IMR-90 (cell line): Measurements from ENCODE around the gene KRT78. TPM values are rescaled to one million over a fixed set of nuclear protein-coding genes. Genes with fewer than 3 reads are reported as not detected.

Experiments used
- ATAC-seq: fragments of 200-7000 bp; cut with Tn5 transposase; 2 replicates; pipeline ENCODE4 v1.9.1; 2020; ENCODE audit warnings: low read depth, mild to moderate bottlenecking, moderate library complexity
- BruUV-seq: library from RNA; stranded (reverse); fragments of 400-500 nt; replicated peaks from 2 replicates; lab custom pipeline; 2021; lab: Mats Ljungman, UMichigan
- CTCF ChIA-PET: fragments of 300-600 bp; formaldehyde crosslinking; extraction: SDS; loops from one replicate; lab custom pipeline; 2021; ENCODE audit warnings: antibody characterized with exemption; lab: Yijun Ruan, JAX
- POLR2A ChIA-PET: fragments of 300-600 bp; sonication (Branson Sonifier 250); formaldehyde crosslinking; loops from one replicate; lab custom pipeline; 2022; ENCODE audit warnings: antibody characterized with exemption; ENCODE audit not compliant: unreplicated experiment; lab: Charles Lee
- DNase-seq: peaks from one replicate; pipeline ENCODE4 v3.0.0; 2013
- H2AFZ ChIP-seq: replicated peaks from 2 replicates; pipeline ENCODE3; 2013; ENCODE audit warnings: low read length, mild to moderate bottlenecking; ENCODE audit not compliant: poor library complexity
- H2AK5ac ChIP-seq: 2 replicates; pipeline ENCODE4 v1.6.1; 2013; ENCODE audit warnings: low read depth, low read length, inconsistent platforms
- H2AK9ac ChIP-seq: replicated peaks from 2 replicates; pipeline ENCODE3; 2013; ENCODE audit warnings: mild to moderate bottlenecking, low read depth, low read length, moderate library complexity; ENCODE audit not compliant: poor library complexity
- H2BK120ac ChIP-seq: 2 replicates; pipeline ENCODE4 v1.6.1; 2013; ENCODE audit warnings: low read depth, low read length, inconsistent platforms
- H2BK15ac ChIP-seq: 3 replicates; pipeline ENCODE4 v1.6.1; 2013; ENCODE audit warnings: low read depth, low read length, inconsistent platforms
- H2BK20ac ChIP-seq: 2 replicates; pipeline ENCODE4 v1.6.1; 2013; ENCODE audit warnings: low read depth, mild to moderate bottlenecking, inconsistent platforms, low read length, moderate library complexity
- H2BK5ac ChIP-seq: 2 replicates; pipeline ENCODE4 v1.6.1; 2013; ENCODE audit warnings: mild to moderate bottlenecking, low read depth, low read length, inconsistent platforms; ENCODE audit not compliant: poor library complexity, severe bottlenecking
- H3K14ac ChIP-seq: replicated peaks from 2 replicates; pipeline ENCODE4 v1.6.1; 2013; ENCODE audit warnings: low read depth, low read length, inconsistent platforms
- H3K18ac ChIP-seq: 2 replicates; pipeline ENCODE4 v1.6.1; 2013; ENCODE audit warnings: low read depth, low read length, control low read depth
- H3K23ac ChIP-seq: 2 replicates; pipeline ENCODE4 v1.6.1; 2013; ENCODE audit warnings: low read depth, low read length, inconsistent platforms
- H3K27ac ChIP-seq: 2 replicates; pipeline ENCODE4 v1.5.1; 2013; ENCODE audit warnings: mild to moderate bottlenecking, control low read depth, low read length; ENCODE audit not compliant: insufficient read depth
- H3K27me3 ChIP-seq: 2 replicates; pipeline ENCODE4 v1.6.1; 2013; ENCODE audit warnings: low read length; ENCODE audit not compliant: control insufficient read depth, insufficient read depth
- H3K36me3 ChIP-seq: 2 replicates; pipeline ENCODE4 v1.6.1; 2013; ENCODE audit warnings: low read length, mixed read lengths; ENCODE audit not compliant: control insufficient read depth, insufficient read depth
- H3K4ac ChIP-seq: 2 replicates; pipeline ENCODE4 v1.6.1; 2013; ENCODE audit warnings: low read depth, low read length, inconsistent platforms
- H3K4me1 ChIP-seq: 2 replicates; pipeline ENCODE4 v1.6.1; 2013; ENCODE audit warnings: low read length, mixed read lengths; ENCODE audit not compliant: control insufficient read depth, insufficient read depth
- H3K4me2 ChIP-seq: 2 replicates; pipeline ENCODE4 v1.6.1; 2013; ENCODE audit warnings: low read depth, mild to moderate bottlenecking, control low read depth, low read length, moderate library complexity
- H3K4me3 ChIP-seq: 2 replicates; pipeline ENCODE4 v1.5.1; 2013; ENCODE audit warnings: low read depth, mild to moderate bottlenecking, control low read depth, low read length, moderate library complexity; ENCODE audit not compliant: insufficient read depth
- H3K56ac ChIP-seq: 2 replicates; pipeline ENCODE4 v1.6.1; 2013; ENCODE audit warnings: low read length, inconsistent platforms; ENCODE audit not compliant: insufficient read depth; ENCODE audit errors: extremely low read depth
- H3K79me1 ChIP-seq, 2 experiments: 2 replicates each; pipeline ENCODE4 v1.6.1; 2013; ENCODE audit warnings: low read length in 2 of 2, inconsistent platforms in 1 of 2, low read depth in 1 of 2
- H3K9ac ChIP-seq: 2 replicates; pipeline ENCODE4 v1.6.1; 2013; ENCODE audit warnings: low read depth, low read length, control low read depth
- H3K9me1 ChIP-seq: 2 replicates; pipeline ENCODE4 v1.6.1; 2013; ENCODE audit warnings: low read length, inconsistent platforms; ENCODE audit not compliant: insufficient read depth
- H3K9me3 ChIP-seq: 2 replicates; pipeline ENCODE4 v1.6.1; 2013; ENCODE audit warnings: low read length; ENCODE audit not compliant: control insufficient read depth, insufficient read depth
- H4K20me1 ChIP-seq: 2 replicates; pipeline ENCODE4 v1.6.1; 2013; ENCODE audit warnings: low read length, inconsistent platforms; ENCODE audit not compliant: insufficient read depth
- H4K5ac ChIP-seq: 2 replicates; pipeline ENCODE4 v1.6.1; 2013; ENCODE audit warnings: mild to moderate bottlenecking, low read depth, low read length, control low read depth
- H4K8ac ChIP-seq, 2 experiments: 2 replicates each; pipeline ENCODE4 v1.6.1; 2013; ENCODE audit warnings: low read depth in 2 of 2, low read length in 2 of 2, control low read depth in 1 of 2, inconsistent platforms in 1 of 2
- H4K91ac ChIP-seq: 2 replicates; pipeline ENCODE4 v1.6.1; 2013; ENCODE audit warnings: low read depth, low read length, inconsistent platforms; ENCODE audit not compliant: insufficient read depth
- BHLHE40 ChIP-seq: fragments of 150-350 bp; IDR thresholded peaks from 2 replicates; pipeline ENCODE4 v1.6.1; 2016; ENCODE audit warnings: mild to moderate bottlenecking, low read depth, low read length
- CEBPB ChIP-seq: IDR thresholded peaks from 2 replicates; pipeline ENCODE4 v1.6.1; 2012; ENCODE audit warnings: low read depth, low read length, improper control_type of control experiment
- CHD1 ChIP-seq: IDR thresholded peaks from 2 replicates; pipeline ENCODE4 v1.6.1; 2012; ENCODE audit warnings: low read depth, low read length, improper control_type of control experiment
- FOS ChIP-seq: fragments of 150-350 bp; IDR thresholded peaks from 2 replicates; pipeline ENCODE4 v1.6.1; 2016; ENCODE audit warnings: low read depth, low read length
- MAFK ChIP-seq: IDR thresholded peaks from 2 replicates; pipeline ENCODE4 v1.6.1; 2012; ENCODE audit warnings: low read depth, low read length, improper control_type of control experiment
- RAD21 ChIP-seq: IDR thresholded peaks from 2 replicates; pipeline ENCODE4 v1.6.1; 2012; ENCODE audit warnings: low read length, improper control_type of control experiment
- RFX5 ChIP-seq: IDR thresholded peaks from 2 replicates; pipeline ENCODE4 v1.8.0; 2012; ENCODE audit warnings: low read depth, mild to moderate bottlenecking, low read length, moderate library complexity
- SMC3 ChIP-seq: fragments of 150-350 bp; IDR thresholded peaks from 2 replicates; pipeline ENCODE4 v1.6.1; 2016; ENCODE audit warnings: low read depth, mild to moderate bottlenecking, antibody characterized with exemption, low read length, moderate library complexity
- WGBS, 2 experiments: methylation state at CpG; one replicate each; pipeline versions ENCODE4 v1.1.5 to v1.1.7; 2013; ENCODE audit warnings: missing lambda C conversion rate in 2 of 2; ENCODE audit not compliant: insufficient read length in 1 of 2; ENCODE audit errors: extremely low coverage in 2 of 2; 5-methylcytosine and 5-hydroxymethylcytosine counted together
- dilution Hi-C: fragments of 300-500 bp; cut with HindIII; formaldehyde crosslinking; loops from one replicate; pipeline ENCODE4 v1.14.3; 2018; ENCODE audit warnings: low sequenced_read_pairs; ENCODE audit not compliant: unreplicated experiment
- in situ Hi-C: fragments of 300-500 bp; cut with MboI; formaldehyde crosslinking; loops from 3 replicates; pipeline ENCODE4 v1.14.3; 2019; ENCODE audit warnings: low sequenced_read_pairs, inconsistent platforms, mixed read lengths
- intact Hi-C: fragments of 100-400 bp; cut with micrococcal nuclease; formaldehyde crosslinking; loops from 2 replicates; pipeline ENCODE4 v1.10.0; 2022
- polyA plus RNA-seq, 3 experiments: library from polyadenylated mRNA; depleted of rRNA; stranded (reverse); fragments of >200 nt; gene quantifications; 2 replicates each; pipeline ENCODE4 v1.2.3, GENCODE V29; 2012; ENCODE audit warnings: low replicate concordance in 1 of 3
- total RNA-seq: library from RNA; depleted of rRNA; stranded (reverse); fragments of >200 nt; gene quantifications from 2 replicates; pipeline ENCODE4 v1.2.3, GENCODE V29; 2012
- TF ChIP-seq, protein P1 (sequence below): fragments of 150-350 bp; IDR thresholded peaks from 2 replicates; pipeline ENCODE4 v1.6.1; 2016; ENCODE audit warnings: low read depth, mild to moderate bottlenecking, low read length, moderate library complexity, borderline replicate concordance
- TF ChIP-seq, protein P2 (sequence below): conservative IDR thresholded peaks from 2 replicates; pipeline ENCODE4 v1.5.1; 2012; ENCODE audit warnings: mild to moderate bottlenecking, low read depth, low read length, improper control_type of control experiment

Gene KRT78
- total and polyA plus RNA-seq, 2 of the 4 experiments (the other 2 are of a cell fraction), result not detected

- H2BK20ac ChIP-seq, result no peak overlapping the region; the same call in 1 of the 2 replicates
- H3K9me1 ChIP-seq, result no peaks in the 10 kb centered on the region; the same call in 1 of the 2 replicates
- H2AK9ac ChIP-seq, result no peak overlapping the region
- H3K4me1 ChIP-seq, result 0 out of 2 replicates have a peak, but pooled peaks cover 2% of the 10 kb centered on the region
- H3K4me3 ChIP-seq, result no peak overlapping the region
- DNase-seq, result no peak
- H2AK5ac ChIP-seq, result no peak overlapping the region
- no peak overlapping the region for H3K4me2 ChIP-seq
- no peak overlapping the region for H3K9ac ChIP-seq
- ChIA-PET CTCF (no interaction called here), POLR2A (no interaction called here)
- H3K79me1 ChIP-seq, result no peaks in the 10 kb centered on the region
- H3K27me3 ChIP-seq, result peaks cover 9% of the 10 kb centered on the region
- no peak overlapping the region for H3K14ac ChIP-seq
- intact Hi-C loops, result no loop called here
- BruUV-seq, result no TSS peak
- no peaks in the 10 kb centered on the region for H3K36me3 ChIP-seq
- H3K56ac ChIP-seq, result no peak overlapping the region
- no peak overlapping the region for H4K5ac ChIP-seq
- dilution Hi-C loops, result no loop called here
- no peak for TF ChIP-seq FOS
- TF ChIP-seq, protein P1, sequence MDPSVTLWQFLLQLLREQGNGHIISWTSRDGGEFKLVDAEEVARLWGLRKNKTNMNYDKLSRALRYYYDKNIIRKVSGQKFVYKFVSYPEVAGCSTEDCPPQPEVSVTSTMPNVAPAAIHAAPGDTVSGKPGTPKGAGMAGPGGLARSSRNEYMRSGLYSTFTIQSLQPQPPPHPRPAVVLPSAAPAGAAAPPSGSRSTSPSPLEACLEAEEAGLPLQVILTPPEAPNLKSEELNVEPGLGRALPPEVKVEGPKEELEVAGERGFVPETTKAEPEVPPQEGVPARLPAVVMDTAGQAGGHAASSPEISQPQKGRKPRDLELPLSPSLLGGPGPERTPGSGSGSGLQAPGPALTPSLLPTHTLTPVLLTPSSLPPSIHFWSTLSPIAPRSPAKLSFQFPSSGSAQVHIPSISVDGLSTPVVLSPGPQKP, result no peak
- no peak for TF ChIP-seq BHLHE40
- no peak for TF ChIP-seq MAFK
- TF ChIP-seq SMC3, result no peak
- TF ChIP-seq CHD1, result no peak
- TF ChIP-seq RAD21, result no peak
- TF ChIP-seq, protein P2, sequence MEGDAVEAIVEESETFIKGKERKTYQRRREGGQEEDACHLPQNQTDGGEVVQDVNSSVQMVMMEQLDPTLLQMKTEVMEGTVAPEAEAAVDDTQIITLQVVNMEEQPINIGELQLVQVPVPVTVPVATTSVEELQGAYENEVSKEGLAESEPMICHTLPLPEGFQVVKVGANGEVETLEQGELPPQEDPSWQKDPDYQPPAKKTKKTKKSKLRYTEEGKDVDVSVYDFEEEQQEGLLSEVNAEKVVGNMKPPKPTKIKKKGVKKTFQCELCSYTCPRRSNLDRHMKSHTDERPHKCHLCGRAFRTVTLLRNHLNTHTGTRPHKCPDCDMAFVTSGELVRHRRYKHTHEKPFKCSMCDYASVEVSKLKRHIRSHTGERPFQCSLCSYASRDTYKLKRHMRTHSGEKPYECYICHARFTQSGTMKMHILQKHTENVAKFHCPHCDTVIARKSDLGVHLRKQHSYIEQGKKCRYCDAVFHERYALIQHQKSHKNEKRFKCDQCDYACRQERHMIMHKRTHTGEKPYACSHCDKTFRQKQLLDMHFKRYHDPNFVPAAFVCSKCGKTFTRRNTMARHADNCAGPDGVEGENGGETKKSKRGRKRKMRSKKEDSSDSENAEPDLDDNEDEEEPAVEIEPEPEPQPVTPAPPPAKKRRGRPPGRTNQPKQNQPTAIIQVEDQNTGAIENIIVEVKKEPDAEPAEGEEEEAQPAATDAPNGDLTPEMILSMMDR, result no peak
- TF ChIP-seq RFX5, result no peak
- no peak for TF ChIP-seq CEBPB
- no peak for ATAC-seq
- in situ Hi-C loops, result no loop called here
- WGBS, 2 experiments, result no CpG with 5 or more reads among the region's 2 CpGs
- no peak overlapping the region for H2BK15ac ChIP-seq
- no peaks in the 10 kb centered on the region for H4K20me1 ChIP-seq
- H3K23ac ChIP-seq, result no peak overlapping the region
- no peaks in the 10 kb centered on the region for H3K9me3 ChIP-seq
- no peak overlapping the region for H3K18ac ChIP-seq
- H4K8ac ChIP-seq, result no peak overlapping the region
- H3K27ac ChIP-seq, result no peak overlapping the region
- no peak overlapping the region for H2BK5ac ChIP-seq
- H2BK120ac ChIP-seq, result no peak overlapping the region
- H2AFZ ChIP-seq, result no peak overlapping the region
- no peak overlapping the region for H4K91ac ChIP-seq
- no peak overlapping the region for H3K4ac ChIP-seq
Measured at GRCh38 chr12:52828591-52829021, 20.2 kb downstream of the KRT78 start.
